ENCODE data around the gene TLE4. TPM values are rescaled to one million over a fixed set of nuclear protein-coding genes. Genes with fewer than 3 reads are reported as not detected.

TLE4 gene
- total and polyA plus RNA-seq, 2 experiments from 2014 or later = 45.8 to 72.9 TPM

DNA sequence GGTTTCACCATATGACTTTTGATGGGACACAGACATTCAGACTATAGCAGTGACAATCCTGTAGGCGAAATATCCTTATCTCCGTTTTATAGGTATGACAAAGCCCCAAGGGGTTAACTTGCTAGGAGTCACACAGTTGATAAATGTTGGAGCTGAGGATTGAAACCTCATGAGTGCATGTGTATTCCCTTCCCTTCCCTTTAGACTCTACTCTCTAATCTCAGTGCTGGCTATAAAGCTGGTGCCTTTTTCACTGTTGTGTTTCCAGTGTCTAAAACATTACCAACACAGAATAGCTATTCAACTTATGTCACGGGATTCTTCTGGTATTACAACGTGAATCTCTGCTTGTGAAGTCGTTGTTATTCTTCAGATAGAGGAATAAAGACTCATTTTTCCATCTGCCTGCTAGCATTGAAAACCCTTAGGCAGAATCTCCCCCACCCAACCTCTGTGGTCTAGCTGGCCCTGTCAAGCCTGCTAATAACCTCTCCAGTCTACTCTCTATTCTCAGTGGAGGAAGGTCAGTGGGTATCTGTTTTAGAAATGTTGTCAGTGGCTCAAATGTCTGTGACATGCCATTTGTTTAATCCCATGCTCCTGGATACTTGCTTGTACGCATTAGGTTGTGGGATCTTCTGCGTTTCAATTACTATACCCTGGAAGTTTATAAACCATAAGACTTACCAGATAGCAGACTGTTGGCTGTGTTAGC is 121.2 kb downstream of the TLE4 start (continued):
- TF ChIP-seq, protein P1, sequence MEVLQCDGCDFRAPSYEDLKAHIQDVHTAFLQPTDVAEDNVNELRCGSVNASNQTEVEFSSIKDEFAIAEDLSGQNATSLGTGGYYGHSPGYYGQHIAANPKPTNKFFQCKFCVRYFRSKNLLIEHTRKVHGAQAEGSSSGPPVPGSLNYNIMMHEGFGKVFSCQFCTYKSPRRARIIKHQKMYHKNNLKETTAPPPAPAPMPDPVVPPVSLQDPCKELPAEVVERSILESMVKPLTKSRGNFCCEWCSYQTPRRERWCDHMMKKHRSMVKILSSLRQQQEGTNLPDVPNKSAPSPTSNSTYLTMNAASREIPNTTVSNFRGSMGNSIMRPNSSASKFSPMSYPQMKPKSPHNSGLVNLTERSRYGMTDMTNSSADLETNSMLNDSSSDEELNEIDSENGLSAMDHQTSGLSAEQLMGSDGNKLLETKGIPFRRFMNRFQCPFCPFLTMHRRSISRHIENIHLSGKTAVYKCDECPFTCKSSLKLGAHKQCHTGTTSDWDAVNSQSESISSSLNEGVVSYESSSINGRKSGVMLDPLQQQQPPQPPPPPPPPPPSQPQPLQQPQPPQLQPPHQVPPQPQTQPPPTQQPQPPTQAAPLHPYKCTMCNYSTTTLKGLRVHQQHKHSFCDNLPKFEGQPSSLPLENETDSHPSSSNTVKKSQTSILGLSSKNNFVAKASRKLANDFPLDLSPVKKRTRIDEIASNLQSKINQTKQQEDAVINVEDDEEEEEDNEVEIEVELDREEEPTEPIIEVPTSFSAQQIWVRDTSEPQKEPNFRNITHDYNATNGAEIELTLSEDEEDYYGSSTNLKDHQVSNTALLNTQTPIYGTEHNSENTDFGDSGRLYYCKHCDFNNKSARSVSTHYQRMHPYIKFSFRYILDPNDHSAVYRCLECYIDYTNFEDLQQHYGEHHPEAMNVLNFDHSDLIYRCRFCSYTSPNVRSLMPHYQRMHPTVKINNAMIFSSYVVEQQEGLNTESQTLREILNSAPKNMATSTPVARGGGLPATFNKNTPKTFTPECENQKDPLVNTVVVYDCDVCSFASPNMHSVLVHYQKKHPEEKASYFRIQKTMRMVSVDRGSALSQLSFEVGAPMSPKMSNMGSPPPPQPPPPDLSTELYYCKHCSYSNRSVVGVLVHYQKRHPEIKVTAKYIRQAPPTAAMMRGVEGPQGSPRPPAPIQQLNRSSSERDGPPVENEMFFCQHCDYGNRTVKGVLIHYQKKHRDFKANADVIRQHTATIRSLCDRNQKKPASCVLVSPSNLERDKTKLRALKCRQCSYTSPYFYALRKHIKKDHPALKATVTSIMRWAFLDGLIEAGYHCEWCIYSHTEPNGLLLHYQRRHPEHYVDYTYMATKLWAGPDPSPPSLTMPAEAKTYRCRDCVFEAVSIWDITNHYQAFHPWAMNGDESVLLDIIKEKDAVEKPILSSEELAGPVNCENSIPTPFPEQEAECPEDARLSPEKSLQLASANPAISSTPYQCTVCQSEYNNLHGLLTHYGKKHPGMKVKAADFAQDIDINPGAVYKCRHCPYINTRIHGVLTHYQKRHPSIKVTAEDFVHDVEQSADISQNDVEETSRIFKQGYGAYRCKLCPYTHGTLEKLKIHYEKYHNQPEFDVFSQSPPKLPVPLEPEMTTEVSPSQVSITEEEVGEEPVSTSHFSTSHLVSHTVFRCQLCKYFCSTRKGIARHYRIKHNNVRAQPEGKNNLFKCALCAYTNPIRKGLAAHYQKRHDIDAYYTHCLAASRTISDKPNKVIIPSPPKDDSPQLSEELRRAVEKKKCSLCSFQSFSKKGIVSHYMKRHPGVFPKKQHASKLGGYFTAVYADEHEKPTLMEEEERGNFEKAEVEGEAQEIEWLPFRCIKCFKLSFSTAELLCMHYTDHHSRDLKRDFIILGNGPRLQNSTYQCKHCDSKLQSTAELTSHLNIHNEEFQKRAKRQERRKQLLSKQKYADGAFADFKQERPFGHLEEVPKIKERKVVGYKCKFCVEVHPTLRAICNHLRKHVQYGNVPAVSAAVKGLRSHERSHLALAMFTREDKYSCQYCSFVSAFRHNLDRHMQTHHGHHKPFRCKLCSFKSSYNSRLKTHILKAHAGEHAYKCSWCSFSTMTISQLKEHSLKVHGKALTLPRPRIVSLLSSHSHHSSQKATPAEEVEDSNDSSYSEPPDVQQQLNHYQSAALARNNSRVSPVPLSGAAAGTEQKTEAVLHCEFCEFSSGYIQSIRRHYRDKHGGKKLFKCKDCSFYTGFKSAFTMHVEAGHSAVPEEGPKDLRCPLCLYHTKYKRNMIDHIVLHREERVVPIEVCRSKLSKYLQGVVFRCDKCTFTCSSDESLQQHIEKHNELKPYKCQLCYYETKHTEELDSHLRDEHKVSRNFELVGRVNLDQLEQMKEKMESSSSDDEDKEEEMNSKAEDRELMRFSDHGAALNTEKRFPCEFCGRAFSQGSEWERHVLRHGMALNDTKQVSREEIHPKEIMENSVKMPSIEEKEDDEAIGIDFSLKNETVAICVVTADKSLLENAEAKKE (CRISPR knock-in tag; IDR thresholded peaks at IDR 0.05) = no peak
- TF ChIP-seq STAT1 (IDR thresholded peaks at IDR 0.05; ENCODE audit: unreplicated experiment) = no peak
- TF ChIP-seq EZH2phosphoT487 (IDR thresholded peaks at IDR 0.05; ENCODE audit: unreplicated experiment) = no peak
- TF ChIP-seq NANOG (IDR thresholded peaks at IDR 0.05; ENCODE audit: borderline replicate concordance) = no peak
- TF ChIP-seq CREB1 (CRISPR knock-in tag; IDR thresholded peaks at IDR 0.05; ENCODE audit: low read depth) = no peak
- no peak for TF ChIP-seq ZNF114 (CRISPR knock-in tag; IDR thresholded peaks at IDR 0.05)
- TF ChIP-seq, protein P2, sequence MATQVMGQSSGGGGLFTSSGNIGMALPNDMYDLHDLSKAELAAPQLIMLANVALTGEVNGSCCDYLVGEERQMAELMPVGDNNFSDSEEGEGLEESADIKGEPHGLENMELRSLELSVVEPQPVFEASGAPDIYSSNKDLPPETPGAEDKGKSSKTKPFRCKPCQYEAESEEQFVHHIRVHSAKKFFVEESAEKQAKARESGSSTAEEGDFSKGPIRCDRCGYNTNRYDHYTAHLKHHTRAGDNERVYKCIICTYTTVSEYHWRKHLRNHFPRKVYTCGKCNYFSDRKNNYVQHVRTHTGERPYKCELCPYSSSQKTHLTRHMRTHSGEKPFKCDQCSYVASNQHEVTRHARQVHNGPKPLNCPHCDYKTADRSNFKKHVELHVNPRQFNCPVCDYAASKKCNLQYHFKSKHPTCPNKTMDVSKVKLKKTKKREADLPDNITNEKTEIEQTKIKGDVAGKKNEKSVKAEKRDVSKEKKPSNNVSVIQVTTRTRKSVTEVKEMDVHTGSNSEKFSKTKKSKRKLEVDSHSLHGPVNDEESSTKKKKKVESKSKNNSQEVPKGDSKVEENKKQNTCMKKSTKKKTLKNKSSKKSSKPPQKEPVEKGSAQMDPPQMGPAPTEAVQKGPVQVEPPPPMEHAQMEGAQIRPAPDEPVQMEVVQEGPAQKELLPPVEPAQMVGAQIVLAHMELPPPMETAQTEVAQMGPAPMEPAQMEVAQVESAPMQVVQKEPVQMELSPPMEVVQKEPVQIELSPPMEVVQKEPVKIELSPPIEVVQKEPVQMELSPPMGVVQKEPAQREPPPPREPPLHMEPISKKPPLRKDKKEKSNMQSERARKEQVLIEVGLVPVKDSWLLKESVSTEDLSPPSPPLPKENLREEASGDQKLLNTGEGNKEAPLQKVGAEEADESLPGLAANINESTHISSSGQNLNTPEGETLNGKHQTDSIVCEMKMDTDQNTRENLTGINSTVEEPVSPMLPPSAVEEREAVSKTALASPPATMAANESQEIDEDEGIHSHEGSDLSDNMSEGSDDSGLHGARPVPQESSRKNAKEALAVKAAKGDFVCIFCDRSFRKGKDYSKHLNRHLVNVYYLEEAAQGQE (IDR thresholded peaks at IDR 0.05; ENCODE audit: unreplicated experiment) = no peak
- TF ChIP-seq POLR2AphosphoS5 (IDR thresholded peaks at IDR 0.05; ENCODE audit: low read depth) = no peak
- TF ChIP-seq, protein P3, sequence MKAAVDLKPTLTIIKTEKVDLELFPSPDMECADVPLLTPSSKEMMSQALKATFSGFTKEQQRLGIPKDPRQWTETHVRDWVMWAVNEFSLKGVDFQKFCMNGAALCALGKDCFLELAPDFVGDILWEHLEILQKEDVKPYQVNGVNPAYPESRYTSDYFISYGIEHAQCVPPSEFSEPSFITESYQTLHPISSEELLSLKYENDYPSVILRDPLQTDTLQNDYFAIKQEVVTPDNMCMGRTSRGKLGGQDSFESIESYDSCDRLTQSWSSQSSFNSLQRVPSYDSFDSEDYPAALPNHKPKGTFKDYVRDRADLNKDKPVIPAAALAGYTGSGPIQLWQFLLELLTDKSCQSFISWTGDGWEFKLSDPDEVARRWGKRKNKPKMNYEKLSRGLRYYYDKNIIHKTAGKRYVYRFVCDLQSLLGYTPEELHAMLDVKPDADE (IDR thresholded peaks at IDR 0.05) = no peak

Data from GM23338 (cell line).